Epithelial cell of proximal tubule (primary cell): ENCODE results near the gene ZSCAN5B. TPM values are rescaled to one million over a fixed set of nuclear protein-coding genes. Genes with fewer than 3 reads are reported as not detected.
A peak's percentile ranks its signal among the peaks of the same experiment; 100 is the strongest.
"Not testable (repeated sequence)": the region's sequence is repeated elsewhere in the genome, so short reads cannot be mapped to it uniquely, and the experiment has no call there.

Source experiments
- DNase-seq: peaks from one replicate; pipeline ENCODE4 v3.0.0-alpha.2; 2011; ENCODE audit warnings: low read depth
- H3K4me3 ChIP-seq: 2 replicates; pipeline ENCODE4 v1.5.1; 2011; ENCODE audit warnings: low read depth, mild to moderate bottlenecking, low read length
- total RNA-seq: library from RNA; depleted of rRNA; stranded (reverse); fragments of >200 nt; gene quantifications from 2 replicates; pipeline ENCODE4 v1.2.3, GENCODE V29; 2015
- TF ChIP-seq, protein P1 (sequence below): conservative IDR thresholded peaks from 2 replicates; pipeline ENCODE4 v1.5.1; 2012; ENCODE audit warnings: low read depth, mild to moderate bottlenecking, low read length

The ZSCAN5B gene
- total RNA-seq, 1 donor from 2014 or later, result not detected

DNA sequence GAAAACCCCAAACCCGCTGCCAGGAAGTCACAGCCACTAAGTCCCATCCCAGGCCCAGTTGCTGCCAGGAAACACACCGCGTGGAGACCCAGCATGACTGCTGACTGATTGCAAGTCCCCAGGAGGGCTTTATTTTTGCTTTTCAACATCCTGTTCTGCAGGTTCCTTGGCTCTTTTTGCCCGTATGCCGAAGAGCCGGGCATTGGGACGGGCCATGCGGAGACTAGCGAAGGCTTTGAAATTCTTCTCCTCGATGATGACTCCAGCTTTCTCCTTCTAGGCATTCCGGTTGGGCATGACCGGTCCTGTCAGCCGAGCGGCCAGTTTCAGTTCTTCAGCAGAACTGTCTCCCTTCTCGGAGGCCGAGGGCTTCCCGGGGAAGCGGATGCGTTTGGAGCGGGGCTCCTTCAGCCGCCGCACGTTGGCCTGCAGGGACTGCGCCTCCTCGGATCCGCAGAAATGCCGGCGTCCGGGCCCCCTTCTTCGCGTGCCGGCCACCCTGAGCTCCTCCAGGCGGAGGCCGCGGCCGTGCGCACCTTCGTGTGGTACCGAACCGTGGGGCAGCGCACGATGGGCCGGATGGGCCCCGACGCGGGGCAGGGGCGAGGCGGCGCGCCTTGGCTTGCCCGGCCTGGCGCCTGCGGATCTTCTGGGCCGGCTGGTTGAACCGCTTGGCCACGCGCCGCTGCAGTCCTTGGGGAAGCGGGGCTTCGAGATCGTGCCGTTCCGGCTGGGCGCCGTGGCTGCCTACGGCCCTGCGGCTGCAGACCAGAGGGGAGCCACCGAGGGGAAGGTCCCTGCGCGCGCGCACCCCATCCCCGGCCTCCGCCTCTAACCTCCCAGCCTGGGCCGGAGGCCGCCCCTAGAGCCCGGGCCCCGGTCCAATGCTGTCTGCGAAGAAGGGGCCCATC is 19.7 kb upstream of the ZSCAN5B start:
- peak overlapping the region; percentile 38 for H3K4me3 ChIP-seq
- DNase-seq, result no peak

GRCh38 chr19:56211718-56212117 is 14.1 kb upstream of the ZSCAN5B start:
- no peak for DNase-seq
- no peak overlapping the region for H3K4me3 ChIP-seq
- TF ChIP-seq, protein P1, sequence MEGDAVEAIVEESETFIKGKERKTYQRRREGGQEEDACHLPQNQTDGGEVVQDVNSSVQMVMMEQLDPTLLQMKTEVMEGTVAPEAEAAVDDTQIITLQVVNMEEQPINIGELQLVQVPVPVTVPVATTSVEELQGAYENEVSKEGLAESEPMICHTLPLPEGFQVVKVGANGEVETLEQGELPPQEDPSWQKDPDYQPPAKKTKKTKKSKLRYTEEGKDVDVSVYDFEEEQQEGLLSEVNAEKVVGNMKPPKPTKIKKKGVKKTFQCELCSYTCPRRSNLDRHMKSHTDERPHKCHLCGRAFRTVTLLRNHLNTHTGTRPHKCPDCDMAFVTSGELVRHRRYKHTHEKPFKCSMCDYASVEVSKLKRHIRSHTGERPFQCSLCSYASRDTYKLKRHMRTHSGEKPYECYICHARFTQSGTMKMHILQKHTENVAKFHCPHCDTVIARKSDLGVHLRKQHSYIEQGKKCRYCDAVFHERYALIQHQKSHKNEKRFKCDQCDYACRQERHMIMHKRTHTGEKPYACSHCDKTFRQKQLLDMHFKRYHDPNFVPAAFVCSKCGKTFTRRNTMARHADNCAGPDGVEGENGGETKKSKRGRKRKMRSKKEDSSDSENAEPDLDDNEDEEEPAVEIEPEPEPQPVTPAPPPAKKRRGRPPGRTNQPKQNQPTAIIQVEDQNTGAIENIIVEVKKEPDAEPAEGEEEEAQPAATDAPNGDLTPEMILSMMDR, result no peak

More for the DNA sequence above, 19.7 kb upstream of the ZSCAN5B start:
- TF ChIP-seq, protein P1, result no peak

GRCh38 chr19:56210036-56210435 is 12.5 kb upstream of the ZSCAN5B start:
- not testable (repeated sequence) for H3K4me3 ChIP-seq, DNase-seq

DNA sequence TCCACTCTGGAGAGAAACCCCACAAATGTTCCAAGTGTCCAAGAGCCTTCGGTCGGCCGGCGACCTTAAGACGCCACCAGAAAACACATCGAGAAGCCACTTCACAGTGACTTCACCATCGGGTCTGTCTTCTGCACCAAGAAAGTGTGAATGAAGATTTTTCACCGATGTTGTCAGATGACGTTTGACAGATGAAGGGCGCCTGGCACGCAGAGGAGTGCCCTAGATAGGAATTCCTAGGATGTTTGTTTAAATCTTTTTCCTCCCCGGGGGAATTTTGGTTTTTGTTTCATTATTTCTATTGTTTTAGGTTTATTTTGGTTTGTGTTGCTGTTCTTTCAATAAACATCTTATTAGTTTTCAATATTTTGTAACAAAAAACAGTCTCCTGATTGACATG is 11.5 kb upstream of the ZSCAN5B start:
- no peak overlapping the region for H3K4me3 ChIP-seq
- no peak for DNase-seq
- TF ChIP-seq, protein P1, result no peak

DNA sequence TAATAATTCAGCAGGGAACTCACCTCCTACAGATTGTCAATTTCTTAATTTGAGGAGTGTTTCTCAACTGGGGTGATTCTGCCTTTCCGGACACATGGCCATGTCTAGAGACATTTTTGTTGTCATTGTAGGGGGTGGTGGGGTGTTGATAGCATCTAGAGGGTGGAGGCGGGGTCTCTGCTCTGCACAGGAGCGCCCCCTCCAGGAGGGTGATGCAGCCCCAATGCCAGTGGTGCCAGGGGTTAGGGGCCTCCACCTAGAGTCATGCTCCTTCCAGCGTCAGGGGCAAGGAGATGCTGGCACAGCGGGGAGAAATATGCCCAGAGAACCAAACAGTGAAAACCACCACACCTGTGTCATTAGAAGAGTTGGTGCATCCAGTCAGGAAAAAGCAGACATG is 10.0 kb upstream of the ZSCAN5B start:
- not testable (repeated sequence) for H3K4me3 ChIP-seq, DNase-seq

DNA sequence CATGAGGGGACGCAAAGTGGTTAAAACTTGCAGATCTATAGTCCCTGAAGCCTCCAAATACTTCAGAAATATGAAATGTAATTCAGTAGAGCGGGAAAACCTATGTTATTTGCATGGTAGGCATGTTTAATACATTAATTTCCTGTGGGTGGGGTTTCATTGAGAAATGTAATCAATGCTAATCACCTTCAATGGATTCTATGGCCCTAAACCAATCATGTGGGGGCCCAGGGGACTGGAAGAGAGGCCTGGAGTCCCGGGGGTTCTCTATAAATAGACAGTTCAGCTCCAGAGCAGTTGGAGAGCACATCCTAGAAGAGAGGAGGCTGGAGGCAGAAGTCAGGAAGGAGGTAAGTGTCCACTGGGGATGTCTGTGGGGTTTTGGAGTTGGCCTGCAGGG is 4.4 kb upstream of the ZSCAN5B start, which contains the start of gene ZSCAN5C:
TSS of gene ZSCAN5C (plus strand) at position 301 of the 400 bp plus-strand sequence. CDS start 3,641 bp downstream, outside the sequence.
- TF ChIP-seq, protein P1, result no peak
- H3K4me3 ChIP-seq, result no peak within 1 kb of the TSS
- no peak for DNase-seq

- no peak overlapping the region for H3K4me3 ChIP-seq
- TF ChIP-seq, protein P1, result no peak
- no peak for DNase-seq
Observed at GRCh38 chr19:56199687-56200086, 2.1 kb upstream of the ZSCAN5B start.
